Hematopoietic multipotent progenitor cell treated with erythropoietin and hydrocortisone succinate and interleukin-3 and kit ligand, for 6 days (in vitro differentiated cells): ENCODE measurements around the gene ING3.
"Not testable (repeated sequence)": the region's sequence is repeated elsewhere in the genome, so short reads cannot be mapped to it uniquely, and the experiment has no call there.

Experiments
- DNase-seq: peaks from one replicate; pipeline ENCODE4 v3.0.0-alpha.2; 2015

The ING3 gene

DNA sequence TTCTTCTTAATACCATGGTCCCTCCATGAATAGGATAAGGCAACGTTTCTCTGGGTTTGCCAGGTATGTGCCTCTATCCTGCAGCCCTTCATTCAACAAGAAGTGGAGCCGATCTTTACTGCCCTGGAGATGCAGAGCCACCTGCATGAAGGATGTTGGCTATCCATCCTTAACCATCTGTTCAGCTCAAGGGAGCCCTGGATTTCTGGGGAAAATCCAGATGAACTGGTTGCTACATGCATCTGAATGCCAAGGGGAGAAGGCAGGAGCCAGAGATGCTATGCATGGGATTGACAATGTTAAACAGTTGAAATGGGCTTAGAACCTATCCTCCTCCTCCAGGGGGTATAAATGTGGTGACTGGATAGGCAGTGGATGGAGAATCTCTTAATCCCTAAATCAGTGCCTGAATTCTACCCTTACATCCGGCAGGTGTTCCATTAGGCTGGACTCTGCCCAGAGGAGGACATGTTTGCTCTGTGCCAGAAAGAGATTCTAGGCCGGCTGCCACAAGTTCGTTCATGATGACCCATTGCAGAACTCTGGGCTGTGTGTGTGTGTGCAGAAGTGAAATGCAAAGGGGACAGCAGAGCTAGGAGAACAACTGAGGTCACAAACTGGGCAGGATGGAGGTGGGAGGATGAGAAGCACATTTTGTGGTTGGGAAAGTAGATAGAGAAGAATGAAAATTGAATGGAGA is 53.6 kb downstream of the ING3 start:
- DNase-seq = no peak

DNA sequence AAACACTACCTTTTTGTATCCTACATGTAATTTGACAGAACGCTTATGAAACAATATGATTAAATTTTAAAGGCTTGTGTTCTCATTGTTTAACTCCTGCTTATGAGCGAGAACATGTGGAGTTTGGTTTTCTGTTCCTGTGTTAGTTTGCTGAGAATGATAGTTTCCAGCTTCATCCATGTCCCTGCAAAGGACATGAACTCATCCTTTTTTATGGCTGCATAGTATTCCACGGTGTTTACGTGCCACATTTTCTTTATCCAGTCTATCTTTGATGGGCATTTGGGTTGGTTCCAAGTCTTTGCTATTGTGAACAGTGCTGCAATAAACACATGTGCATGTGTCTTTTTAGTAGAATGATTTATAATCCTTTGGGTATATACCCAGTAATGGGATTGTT is 54.5 kb downstream of the ING3 start:
- DNase-seq = not testable (repeated sequence)

DNA sequence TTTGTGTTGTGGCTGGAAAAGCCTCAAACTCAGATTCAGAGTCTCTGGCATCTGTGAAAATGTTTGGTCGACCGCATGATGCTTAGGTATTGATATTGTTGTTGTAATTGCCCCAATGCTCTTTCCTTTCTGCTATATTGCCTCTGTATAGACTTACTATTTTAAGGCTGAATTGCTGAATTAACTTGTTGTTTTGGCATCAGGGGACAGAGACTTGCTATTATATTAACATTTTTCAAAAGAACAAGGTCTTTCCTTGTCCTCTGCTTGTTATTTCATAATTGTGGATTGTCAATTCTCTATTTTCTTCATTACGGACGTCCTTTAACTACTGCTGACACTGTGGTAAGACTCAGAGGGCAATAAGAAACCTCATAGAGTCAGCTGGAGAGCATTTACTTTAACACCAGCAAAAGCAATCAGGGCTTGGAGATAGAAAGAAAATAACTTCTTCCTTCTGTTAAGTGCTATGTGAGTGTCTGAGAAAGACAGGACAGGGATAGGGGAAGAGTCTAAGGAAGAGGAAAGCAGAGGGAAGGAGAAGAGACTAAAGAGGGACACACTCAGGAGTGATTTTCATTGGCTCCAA is 55.5 kb downstream of the ING3 start:
- no peak for DNase-seq

DNA sequence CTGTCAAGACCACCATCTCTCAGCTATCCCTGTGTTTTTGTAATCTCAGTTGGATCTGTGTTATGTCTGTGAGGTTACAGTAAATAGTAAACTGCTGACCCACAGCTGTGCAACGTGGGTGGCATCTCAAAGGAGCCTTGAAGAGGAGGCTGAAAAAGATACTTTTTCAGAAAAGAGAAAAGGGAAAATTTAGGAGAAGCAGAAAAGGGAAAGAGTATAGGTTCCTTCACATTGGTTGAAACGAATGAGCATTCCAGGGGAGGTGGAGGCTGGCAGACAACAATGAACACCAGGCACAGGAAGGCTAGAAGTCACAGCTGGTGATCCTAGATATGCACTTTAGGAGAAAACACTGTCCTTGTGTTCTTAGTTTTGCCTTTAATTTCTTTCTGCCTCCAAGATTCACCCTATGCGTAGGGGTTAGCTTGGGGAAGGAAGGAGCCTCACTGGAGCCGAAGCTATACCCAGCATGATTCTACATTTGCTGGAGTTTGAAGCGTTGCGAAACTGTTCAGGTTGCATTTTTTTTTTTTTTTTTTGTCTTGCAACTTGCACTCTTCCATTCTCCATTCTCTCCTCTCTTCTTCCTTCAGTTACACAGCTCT is 56.2 kb downstream of the ING3 start:
- no peak for DNase-seq

DNA sequence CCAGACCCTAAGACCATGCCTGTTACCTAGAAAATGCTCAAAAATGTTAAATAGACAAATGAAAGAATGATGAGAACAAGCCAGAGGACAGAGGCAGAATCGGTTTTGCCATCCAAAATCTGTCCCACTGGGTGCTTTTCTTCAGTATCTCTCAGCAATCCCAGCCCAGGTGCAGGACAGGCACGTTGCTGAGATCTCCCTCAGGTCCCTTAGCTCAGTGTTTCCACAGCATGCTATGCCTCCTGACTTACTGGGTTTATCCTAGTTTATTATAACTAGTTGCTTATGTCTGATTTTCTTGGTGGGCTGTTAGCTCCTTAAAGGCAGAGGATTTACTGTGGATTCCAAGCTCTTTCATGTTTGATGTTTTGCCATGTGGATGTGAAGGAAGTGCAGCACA is 58.2 kb downstream of the ING3 start:
- DNase-seq = no peak

DNA sequence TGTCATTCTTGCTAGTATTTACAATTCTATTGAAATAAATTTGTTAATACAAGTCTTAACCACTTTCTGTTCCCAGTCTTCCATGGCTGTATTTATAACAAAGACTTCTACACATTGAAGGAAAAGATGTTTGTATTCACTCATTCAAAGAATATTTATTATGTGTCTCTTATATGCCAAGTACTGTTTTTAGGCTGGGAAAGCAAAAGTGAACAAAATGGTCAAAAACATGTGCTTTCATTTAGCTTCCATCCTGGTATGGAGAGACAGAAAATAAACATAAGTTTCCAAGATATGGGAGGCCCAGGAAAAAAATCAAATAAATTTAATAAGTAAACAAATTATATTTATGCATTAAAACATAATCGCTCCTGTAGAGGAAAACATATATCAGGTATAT is 60.8 kb downstream of the ING3 start:
- no peak for DNase-seq

DNA sequence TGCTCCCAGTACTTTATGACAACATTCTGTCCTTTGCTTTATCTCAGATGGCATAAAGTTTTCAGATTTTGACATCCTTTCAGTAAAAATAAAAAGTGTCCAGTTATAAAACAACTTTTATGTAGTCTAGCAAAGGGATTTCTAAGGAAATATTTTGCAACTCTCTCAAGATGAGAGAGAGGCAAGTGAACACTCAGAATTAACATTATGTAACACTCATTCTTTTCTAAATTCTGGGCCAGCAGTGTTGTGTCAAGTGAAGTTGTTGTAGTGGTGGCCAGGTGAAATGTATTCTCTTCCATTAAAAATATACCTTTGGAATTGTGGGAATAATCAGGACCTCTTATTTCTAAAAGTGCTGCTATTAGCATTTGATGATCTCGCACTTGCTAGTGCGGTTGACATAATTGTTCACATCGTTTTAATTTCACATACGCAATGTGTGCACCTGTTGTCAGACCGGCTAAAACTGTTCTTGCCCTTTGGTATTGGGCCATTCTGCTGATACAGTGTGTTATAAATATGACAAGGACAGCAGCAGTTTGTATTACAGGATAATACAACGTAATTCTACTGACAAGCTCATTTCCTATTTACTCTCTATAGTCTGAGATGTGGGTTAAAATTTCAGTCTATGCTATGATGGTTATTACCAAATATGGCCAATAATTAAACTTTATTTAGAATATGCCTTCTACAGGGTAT is 61.7 kb downstream of the ING3 start:
- no peak for DNase-seq

DNA sequence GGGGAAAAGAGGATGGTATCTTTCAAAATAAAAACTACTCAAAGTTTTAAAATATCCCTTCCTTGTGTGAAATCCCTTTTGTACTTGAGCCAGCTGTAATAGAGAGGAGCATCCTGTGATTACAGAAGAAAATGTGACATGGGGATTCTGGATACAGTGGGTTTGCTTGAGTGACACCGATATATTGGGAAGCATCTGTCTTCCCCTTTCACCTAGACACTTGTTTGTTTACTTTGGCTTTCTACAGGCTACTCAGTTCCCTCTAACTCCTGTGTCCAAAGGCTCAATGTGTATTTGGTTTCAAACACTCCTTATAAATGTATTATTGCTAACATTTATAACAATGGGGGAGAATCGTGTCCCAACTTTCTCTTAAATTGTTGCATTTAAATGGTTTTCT is 62.3 kb downstream of the ING3 start:
- no peak for DNase-seq

DNA sequence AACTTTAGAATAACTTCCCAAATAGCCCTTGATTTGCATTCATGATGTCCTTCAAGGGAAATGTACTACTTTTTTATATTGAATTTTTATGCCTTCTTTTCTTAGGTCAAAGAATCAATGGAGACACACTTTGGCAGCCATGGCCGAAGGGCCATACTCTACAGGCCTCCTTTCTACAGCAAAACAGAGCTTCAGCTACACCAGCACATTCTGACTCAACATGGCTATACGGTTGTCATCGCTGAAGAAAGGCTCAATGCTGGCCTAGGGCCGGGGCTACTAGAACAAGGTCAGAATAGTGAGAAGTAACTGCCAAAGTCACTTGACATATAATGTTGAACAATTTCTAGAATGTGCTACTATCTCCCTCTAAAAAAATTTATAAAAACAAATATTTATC is 65.0 kb downstream of the ING3 start:
- no peak for DNase-seq

DNA sequence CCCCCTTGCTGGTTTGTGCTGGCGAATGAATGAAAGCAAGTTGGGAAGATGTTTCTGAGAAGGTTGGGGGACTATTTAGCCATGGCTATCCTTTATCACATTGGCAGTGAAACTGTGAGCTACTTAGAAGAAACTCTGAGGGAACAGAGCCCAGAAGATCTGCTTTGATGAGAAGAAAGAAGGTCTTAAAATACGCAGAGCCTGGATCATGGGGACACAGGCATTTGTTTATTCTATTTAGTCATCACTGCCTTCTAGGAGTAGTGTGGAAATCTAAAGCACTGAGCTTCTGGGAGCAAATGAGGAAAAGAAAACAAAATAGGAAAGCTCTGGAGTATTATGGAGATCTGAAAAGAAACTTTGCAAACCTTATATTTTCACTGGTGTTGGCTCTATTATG is 66.4 kb downstream of the ING3 start:
- no peak for DNase-seq

DNA sequence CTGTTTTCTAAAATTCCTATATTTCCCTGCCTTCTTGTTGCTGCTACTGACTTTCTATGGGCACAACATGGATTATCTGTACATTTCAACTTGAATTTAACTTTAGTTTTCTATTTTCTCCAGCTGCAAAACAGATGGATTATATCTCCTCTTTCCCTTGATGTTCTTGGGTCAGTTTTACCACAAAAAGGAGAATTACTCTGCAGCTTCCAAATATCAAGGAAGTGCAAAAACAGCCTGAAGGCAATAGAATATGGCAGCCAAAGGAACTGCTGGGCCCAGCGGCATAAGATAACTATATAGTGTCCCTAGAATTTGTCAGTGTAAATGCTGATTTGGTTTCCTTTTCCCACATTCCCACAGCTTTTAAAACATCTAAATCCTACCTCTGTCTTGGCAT is 67.0 kb downstream of the ING3 start:
- no peak for DNase-seq

DNA sequence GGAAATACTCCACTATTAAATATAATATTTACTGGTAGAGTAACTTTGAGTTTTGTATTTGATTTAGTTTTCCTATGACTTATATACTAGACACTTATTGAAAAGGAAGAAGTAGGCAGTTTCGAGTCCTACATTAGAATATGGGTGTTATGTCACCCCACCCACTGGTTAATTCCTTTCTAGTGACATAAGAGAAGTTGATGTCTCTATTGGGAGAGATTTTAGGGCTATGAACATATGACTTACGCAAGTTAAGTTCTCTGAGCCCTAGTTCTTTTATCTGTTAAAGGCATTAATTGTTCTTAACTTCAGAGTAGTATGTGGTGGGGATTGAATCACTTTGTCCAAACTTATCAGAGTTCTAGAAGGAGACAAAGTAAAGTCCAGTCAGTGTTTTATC is 68.4 kb downstream of the ING3 start:
- no peak for DNase-seq

DNA sequence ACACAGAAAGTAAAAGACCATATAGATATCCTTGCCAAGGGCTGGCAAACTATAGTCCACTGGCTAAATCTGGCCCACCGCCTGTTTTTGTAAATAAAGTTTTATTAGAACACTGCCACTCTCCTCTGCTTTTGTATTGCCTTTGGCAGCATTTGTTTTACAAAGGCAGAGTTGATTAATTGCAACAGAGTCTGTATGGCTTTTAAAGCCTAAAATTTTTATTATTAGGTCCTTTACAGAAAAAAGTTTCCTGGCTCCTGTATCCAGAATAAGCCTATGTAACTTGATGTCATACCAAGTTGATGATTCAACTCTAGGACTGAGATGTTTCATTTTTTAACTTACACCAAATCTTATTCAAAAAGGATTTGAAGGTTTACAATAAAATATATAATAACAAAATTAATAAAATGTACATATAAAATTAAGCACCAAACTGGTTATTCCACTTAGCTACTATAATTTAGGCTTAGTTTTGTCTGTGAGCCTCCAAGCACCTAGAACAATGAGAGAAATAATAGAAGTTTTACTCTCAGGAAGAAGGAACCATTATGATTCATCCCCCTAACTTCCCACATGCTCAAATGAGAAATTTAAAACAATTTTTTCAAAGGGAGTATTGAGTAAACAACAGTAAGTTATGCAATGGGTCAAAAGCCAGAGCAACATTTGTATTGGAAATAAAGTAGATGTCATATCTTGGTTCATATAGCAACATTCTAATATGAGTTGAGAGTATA is 69.8 kb downstream of the ING3 start:
- no peak for DNase-seq

DNA sequence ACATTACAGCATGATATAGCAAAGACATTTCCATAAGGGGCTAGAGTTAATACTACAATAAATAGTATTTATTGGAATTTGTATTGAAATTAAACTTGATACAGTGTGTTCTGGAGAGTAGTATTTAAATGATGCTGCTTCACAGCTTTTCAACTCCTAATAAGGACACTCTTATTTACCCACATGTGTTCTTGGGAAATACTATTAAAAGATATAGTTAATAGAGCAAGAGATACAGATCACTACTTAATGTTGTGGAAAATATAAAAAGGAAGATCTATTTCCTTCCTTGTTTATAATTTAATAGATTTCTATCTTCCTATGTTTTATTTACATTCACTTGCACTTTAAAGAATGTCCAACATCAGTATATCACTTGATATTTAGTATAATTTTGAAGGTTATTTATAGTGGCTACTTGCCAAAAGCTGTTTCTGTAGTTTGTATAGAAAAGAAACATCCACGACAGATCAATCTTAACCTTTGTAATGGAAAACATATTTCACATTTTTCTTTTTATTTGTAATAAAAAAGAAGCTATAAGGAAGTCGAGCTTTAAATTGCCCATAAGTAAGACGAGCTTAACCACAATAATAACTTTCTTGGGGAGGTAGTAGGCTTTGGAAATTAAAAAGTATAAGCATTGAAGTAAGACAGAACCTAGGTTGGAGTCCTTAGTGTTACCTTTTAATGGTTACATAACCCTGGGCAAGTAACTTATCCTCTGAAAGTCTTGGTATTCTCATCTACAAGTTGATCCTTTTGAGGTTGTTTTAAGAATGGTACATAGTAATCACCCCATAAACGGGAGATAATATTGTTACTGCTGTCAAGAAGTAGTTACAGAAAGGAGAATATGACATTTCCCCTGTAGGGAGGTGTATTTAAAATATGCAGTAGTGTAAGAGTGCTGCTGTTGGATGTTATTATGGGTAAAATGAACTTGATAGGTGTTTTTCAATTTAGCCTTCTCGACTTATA is 70.7 kb downstream of the ING3 start:
- no peak for DNase-seq

DNA sequence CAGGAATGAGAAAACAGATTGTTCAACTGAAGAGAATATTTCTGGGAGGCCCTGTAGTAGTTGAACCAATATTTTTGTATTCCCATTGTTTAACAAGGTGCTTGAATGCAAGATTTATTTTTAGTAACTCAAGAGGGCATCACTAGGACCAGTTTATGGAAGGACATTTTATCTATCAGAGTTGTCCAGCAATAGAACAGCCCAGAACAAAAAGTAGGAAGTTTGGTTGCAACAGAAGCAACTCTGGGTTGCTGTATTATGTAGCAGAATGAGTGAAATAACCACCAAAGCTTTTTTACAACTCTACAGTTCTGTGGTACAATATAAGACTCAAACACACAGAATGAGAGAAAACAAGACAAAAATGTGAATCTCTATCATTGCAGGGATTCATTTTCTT is 72.6 kb downstream of the ING3 start:
- DNase-seq = no peak

DNA sequence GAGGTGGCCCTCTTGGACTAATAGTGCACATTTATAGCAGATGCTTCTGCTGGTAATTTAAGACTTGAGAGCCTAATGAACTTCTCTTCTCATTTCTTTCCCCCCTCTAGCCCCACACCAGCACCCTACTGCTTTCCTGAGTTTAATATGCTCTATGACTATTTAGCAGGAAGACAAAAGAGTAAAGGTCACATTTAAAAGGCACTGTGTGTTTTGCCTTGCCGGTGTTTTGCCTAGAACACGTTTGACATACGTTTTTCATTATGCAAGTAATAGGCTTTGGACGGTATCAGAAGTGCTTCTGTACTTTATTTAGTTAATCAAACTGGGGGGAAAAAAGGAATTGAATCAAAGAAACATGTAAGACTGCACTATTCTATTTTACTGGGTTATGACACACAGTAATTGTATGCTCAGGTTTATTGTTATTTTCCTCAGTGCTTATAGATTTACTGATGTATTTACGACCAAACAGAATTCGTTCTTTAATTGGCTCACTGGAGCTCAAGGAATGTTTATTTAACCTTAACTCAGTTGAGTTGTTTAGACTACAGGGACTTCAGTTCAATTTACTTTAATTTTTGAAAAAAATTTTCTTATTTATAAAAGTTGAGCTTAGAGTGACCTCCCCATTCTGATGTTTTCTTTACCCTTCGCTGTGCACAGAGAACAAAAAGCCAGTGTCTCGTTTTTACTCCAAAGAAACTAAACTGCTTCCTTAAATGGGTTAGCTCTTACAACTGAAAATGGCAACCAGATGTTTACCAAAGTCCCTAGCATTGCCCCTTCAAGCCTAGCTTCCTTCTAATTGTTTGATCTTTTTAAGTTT is 73.3 kb downstream of the ING3 start:
- DNase-seq = no peak

DNA sequence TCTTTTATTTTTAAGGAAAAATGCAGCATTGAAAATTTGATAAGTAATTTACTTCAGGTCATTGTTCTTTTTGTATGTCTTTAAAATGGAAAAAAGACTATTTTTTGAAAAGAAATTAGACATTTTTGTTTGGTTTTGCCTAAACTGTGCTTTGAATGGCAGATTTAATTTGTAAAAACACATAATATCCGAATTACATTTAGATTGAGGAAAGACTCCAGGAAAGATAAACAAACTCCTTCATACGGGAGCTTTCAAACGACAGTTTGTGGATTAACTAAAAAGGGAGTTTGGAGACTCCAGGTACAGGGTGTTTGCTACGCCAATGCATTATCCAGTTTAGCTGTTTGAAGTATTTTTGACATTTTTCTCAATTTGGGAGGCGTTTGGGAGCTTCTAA is 74.0 kb downstream of the ING3 start:
- DNase-seq = no peak

DNA sequence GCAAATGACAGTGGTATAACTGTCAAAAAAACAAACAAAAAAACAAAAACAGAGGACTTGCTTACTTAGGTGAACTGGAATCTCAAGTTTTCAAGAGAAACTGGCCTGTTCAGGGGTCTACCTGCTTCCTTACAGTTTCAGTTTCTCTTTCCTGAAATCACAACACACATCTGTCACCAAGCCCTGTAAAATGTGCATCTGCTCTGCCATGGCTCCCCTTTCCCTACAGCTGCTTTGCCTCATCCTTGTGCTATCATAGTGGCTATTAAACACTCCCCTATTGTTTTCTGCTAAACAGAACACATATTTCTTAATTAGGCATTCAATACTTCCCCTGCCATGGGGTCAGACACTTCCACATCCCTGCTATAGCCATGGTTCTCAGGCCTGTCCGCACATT is 75.6 kb downstream of the ING3 start:
- DNase-seq = no peak

DNA sequence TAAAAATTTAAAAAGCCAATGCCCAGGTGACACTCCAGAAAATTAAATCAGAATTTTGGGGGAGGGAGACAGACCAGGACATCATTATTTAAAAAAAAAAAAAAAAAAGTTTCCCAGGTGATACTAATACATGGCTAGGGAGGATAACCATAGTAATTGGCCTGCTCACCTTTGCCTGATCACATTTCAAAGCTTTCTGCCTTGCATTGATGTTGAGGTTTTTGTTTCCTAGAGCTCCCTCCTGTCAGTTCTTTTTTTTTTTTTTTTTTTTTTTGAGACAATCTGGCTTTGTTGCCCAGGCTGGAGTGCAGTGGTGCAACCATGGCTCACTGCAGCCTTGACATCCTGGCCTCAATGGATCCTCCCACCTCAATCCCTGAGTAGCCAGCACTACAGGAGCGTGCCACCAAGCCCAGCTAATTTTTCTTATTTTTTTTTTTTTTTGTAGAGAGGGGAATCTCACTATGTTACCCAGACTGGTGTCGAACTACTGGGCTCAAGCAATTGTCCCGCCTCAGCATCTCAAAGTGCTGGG is 76.1 kb downstream of the ING3 start:
- no peak for DNase-seq
